SU-DHL-6 (cell line): Measurements from ENCODE around the gene RPUSD4.

Source experiments
- H2AFZ ChIP-seq: fragments of 200-600 bp; sonication (generic); 2 replicates; pipeline ENCODE4 v1.6.1; 2014; ENCODE audit warnings: low read depth, mild to moderate bottlenecking, moderate library complexity, mixed read lengths, antibody characterized with exemption, low read length; ENCODE audit not compliant: severe bottlenecking
- H3F3A ChIP-seq: fragments of 200-600 bp; shearing (Covaris generic); 2 replicates; pipeline ENCODE4 v1.6.0; 2016; ENCODE audit warnings: antibody characterized with exemption, mild to moderate bottlenecking; ENCODE audit not compliant: insufficient read depth
- H3K27ac ChIP-seq: fragments of 200-600 bp; sonication (generic); 2 replicates; pipeline ENCODE4 v1.5.1; 2016; ENCODE audit warnings: low read depth, mild to moderate bottlenecking, low read length, moderate library complexity, mixed read lengths
- H3K27me3 ChIP-seq: fragments of 200-600 bp; sonication (generic), shearing (Covaris generic); 2 replicates; pipeline ENCODE4 v1.6.0; 2014; ENCODE audit warnings: mild to moderate bottlenecking, low read length
- H3K36me3 ChIP-seq: fragments of 200-600 bp; sonication (generic); 2 replicates; pipeline ENCODE4 v1.6.1; 2014; ENCODE audit warnings: mild to moderate bottlenecking, low read length, mixed read lengths
- H3K4me2 ChIP-seq: fragments of 300-600, 200-600 bp; shearing (Covaris generic), sonication (generic); 2 replicates; pipeline ENCODE4 v1.6.0; 2014; ENCODE audit warnings: low read length, low read depth, mild to moderate bottlenecking; ENCODE audit not compliant: poor library complexity, severe bottlenecking
- H3K4me3 ChIP-seq: fragments of 200-600 bp; sonication (generic); 2 replicates; pipeline ENCODE4 v1.5.1; 2014; ENCODE audit warnings: antibody characterized with exemption, low read length, mild to moderate bottlenecking, mixed read lengths; ENCODE audit not compliant: insufficient read depth, poor library complexity, severe bottlenecking
- H3K79me2 ChIP-seq: fragments of 200-600 bp; sonication (generic); 2 replicates; pipeline ENCODE4 v1.6.1; 2014; ENCODE audit warnings: mild to moderate bottlenecking, low read length, moderate library complexity; ENCODE audit not compliant: insufficient read depth
- H3K9ac ChIP-seq: fragments of 200-600 bp; sonication (generic); 2 replicates; pipeline ENCODE4 v1.7.0; 2014; ENCODE audit warnings: mild to moderate bottlenecking, low read length
- H3K9me2 ChIP-seq: fragments of 200-600 bp; sonication (generic); replicated peaks from 2 replicates; pipeline ENCODE4 v1.6.1; 2014; ENCODE audit warnings: low read length; ENCODE audit not compliant: insufficient read depth
- H3K9me3 ChIP-seq: fragments of 200-600 bp; sonication (generic); 2 replicates; pipeline ENCODE4 v1.6.1; 2014; ENCODE audit warnings: low read length, mixed read lengths; ENCODE audit not compliant: insufficient read depth
- H4K20me1 ChIP-seq: fragments of 200-600 bp; sonication (generic); 2 replicates; pipeline ENCODE4 v1.6.1; 2014; ENCODE audit warnings: low read depth, mild to moderate bottlenecking, antibody characterized with exemption, low read length, moderate library complexity, mixed read lengths
- EZH2phosphoT487 ChIP-seq: fragments of 200-600 bp; sonication (generic), shearing (Covaris generic); conservative IDR thresholded peaks from 2 replicates; pipeline ENCODE4 v1.6.1; 2018; ENCODE audit warnings: mild to moderate bottlenecking, antibody characterized with exemption, low read length, moderate library complexity, mixed read lengths
- TF ChIP-seq, protein P1 (sequence below): fragments of 200-600 bp; sonication (generic); IDR thresholded peaks from one replicate; pipeline ENCODE4 v1.5.1; 2017; ENCODE audit warnings: antibody characterized with exemption, mild to moderate bottlenecking, low read length, moderate library complexity; ENCODE audit not compliant: insufficient read depth, poor library complexity, severe bottlenecking

Gene RPUSD4

DNA sequence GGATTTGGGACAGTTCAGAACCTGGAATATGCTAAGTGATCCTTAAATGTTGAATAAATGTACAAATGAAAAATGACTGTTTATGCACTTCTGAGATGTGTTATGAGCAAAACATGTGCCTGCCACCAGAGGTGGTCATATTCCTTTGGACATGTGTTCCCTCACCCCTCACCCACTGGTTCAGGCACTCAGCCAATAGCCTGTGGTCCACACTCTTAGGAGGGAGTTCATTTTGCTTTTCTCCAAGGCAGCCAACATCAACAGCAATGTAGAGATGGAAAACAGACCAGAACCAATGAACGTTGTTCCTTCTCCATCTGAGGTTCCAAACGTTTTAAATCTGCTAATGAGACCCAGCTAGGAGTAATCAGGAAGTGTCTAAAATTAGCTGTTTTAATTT is 44.0 kb downstream of the RPUSD4 start:
- Histone ChIP-seq H3K79me2 (no peaks in the 10 kb centered on the region), H3K9ac (no peak overlapping the region), H3K27me3 (no peaks in the 10 kb centered on the region), H4K20me1 (no peaks in the 10 kb centered on the region), H3K9me2 (no peaks in the 10 kb centered on the region), H3K36me3 (no peaks in the 10 kb centered on the region), H3K4me2 (no peak overlapping the region), H3K4me3 (no peak overlapping the region), H3K9me3 (no peaks in the 10 kb centered on the region), H3K27ac (no peak overlapping the region), H2AFZ (no peak overlapping the region), H3F3A (no peaks in the 10 kb centered on the region)
- TF ChIP-seq, protein P1, sequence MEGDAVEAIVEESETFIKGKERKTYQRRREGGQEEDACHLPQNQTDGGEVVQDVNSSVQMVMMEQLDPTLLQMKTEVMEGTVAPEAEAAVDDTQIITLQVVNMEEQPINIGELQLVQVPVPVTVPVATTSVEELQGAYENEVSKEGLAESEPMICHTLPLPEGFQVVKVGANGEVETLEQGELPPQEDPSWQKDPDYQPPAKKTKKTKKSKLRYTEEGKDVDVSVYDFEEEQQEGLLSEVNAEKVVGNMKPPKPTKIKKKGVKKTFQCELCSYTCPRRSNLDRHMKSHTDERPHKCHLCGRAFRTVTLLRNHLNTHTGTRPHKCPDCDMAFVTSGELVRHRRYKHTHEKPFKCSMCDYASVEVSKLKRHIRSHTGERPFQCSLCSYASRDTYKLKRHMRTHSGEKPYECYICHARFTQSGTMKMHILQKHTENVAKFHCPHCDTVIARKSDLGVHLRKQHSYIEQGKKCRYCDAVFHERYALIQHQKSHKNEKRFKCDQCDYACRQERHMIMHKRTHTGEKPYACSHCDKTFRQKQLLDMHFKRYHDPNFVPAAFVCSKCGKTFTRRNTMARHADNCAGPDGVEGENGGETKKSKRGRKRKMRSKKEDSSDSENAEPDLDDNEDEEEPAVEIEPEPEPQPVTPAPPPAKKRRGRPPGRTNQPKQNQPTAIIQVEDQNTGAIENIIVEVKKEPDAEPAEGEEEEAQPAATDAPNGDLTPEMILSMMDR, result no peak
- no peak for TF ChIP-seq EZH2phosphoT487

DNA sequence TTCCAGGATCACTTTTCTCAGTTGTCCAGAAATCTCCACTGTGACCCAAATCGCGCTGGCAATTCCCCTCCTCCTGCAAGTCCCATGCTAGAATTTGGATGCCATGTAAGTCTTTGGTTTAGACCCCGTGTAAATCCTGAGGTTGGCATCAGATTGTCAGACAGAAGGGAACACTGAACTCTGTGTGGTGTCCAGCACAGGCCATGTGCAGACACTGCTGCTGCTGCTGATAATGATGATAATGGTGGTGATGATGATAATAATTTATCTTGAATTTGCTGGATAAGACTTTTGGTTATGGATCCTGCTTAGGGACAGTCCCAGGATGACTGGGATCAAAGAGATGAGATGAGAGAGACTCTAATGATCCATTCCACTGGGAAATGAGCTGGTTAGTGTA is 45.0 kb downstream of the RPUSD4 start:
- H2AFZ ChIP-seq, result no peak overlapping the region
- H3K27ac ChIP-seq, result no peak overlapping the region
- H3K9ac ChIP-seq, result no peak overlapping the region
- H3K27me3 ChIP-seq, result no peaks in the 10 kb centered on the region
- H3K36me3 ChIP-seq, result no peaks in the 10 kb centered on the region
- H3F3A ChIP-seq, result no peaks in the 10 kb centered on the region
- H3K4me2 ChIP-seq, result no peak overlapping the region
- H3K9me3 ChIP-seq, result no peaks in the 10 kb centered on the region
- no peak overlapping the region for H3K4me3 ChIP-seq
- no peak for TF ChIP-seq EZH2phosphoT487
- TF ChIP-seq, protein P1, result no peak
- H3K79me2 ChIP-seq, result no peaks in the 10 kb centered on the region
- H4K20me1 ChIP-seq, result no peaks in the 10 kb centered on the region
- H3K9me2 ChIP-seq, result no peaks in the 10 kb centered on the region

DNA sequence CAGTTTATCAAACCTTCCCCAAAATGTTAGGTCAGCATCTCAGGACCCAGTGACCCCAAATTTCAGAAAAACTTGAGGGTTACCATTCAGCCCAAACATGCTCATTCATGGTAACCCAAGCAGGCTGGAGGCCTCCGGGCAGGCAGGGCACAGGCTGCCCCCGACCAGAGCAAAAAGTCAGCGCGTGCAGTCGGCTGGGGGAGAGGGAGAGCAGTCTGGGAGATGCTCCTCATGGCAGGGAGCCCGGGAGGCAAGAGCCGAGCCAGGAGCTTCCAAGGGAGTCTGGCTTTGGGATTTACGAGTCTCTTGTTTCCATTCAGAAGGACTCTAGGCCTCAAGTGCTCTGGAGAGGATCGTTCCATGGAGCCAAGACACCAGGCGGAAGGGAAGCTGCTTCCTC is 45.7 kb downstream of the RPUSD4 start:
- Histone ChIP-seq H2AFZ (no peak overlapping the region), H3K79me2 (no peaks in the 10 kb centered on the region), H3K9me2 (no peaks in the 10 kb centered on the region), H3F3A (no peaks in the 10 kb centered on the region), H3K9ac (no peak overlapping the region), H3K27ac (no peak overlapping the region), H3K4me2 (no peak overlapping the region), H3K9me3 (no peaks in the 10 kb centered on the region), H3K27me3 (no peaks in the 10 kb centered on the region), H3K4me3 (no peak overlapping the region), H3K36me3 (no peaks in the 10 kb centered on the region), H4K20me1 (no peaks in the 10 kb centered on the region)
- TF ChIP-seq, protein P1, result no peak
- no peak for TF ChIP-seq EZH2phosphoT487
